ENCODE measurements around the gene OR10K2. TPM values are rescaled to one million over a fixed set of nuclear protein-coding genes. Genes with fewer than 3 reads are reported as not detected.
"Not testable (repeated sequence)": the region's sequence is repeated elsewhere in the genome, so short reads cannot be mapped to it uniquely, and the experiment has no call there.

Gene OR10K2
- total RNA-seq, 3 donors from 2014 or later: not detected

- Histone ChIP-seq H3K9me3 (no peaks in the 10 kb centered on the region), H3K4me1 (ENCODE audit: low read depth) (no peaks in the 10 kb centered on the region), H3K36me3 (ENCODE audit: low read depth) (no peaks in the 10 kb centered on the region), H3K4me3 (no peak overlapping the region)
- intact Hi-C loops (cut with DNase I, micrococcal nuclease): no loop called here
- no peak for ATAC-seq
- no peak for DNase-seq
- TF ChIP-seq CTCF (IDR thresholded peaks at IDR 0.05): no peak
Observed at GRCh38 chr1:158393476-158393875, 32.6 kb downstream of the OR10K2 start.

- Histone ChIP-seq H3K4me1 (ENCODE audit: low read depth) (no peaks in the 10 kb centered on the region), H3K4me3 (no peak overlapping the region), H3K36me3 (ENCODE audit: low read depth) (no peaks in the 10 kb centered on the region), H3K9me3 (no peaks in the 10 kb centered on the region)
- intact Hi-C loops (cut with DNase I, micrococcal nuclease): no loop called here
- DNase-seq (no peak), ATAC-seq (no peak)
- no peak for TF ChIP-seq CTCF (IDR thresholded peaks at IDR 0.05)
Observed at GRCh38 chr1:158391099-158391498, 34.9 kb downstream of the OR10K2 start.

- no peak for DNase-seq
- intact Hi-C loops (cut with DNase I, micrococcal nuclease): no loop called here
- ATAC-seq: no peak
Observed at GRCh38 chr1:158390331-158390730, 35.7 kb downstream of the OR10K2 start.

GRCh38 chr1:158374860-158375259 lies 51.2 kb downstream of the OR10K2 start:
- ATAC-seq: no peak
- H3K36me3 ChIP-seq (ENCODE audit: low read depth): no peaks in the 10 kb centered on the region
- intact Hi-C loops (cut with DNase I, micrococcal nuclease): no loop called here
- H3K4me1 ChIP-seq (ENCODE audit: low read depth): no peaks in the 10 kb centered on the region
- H3K4me3 ChIP-seq: no peak overlapping the region
- no peak for DNase-seq
- no peak for TF ChIP-seq CTCF (IDR thresholded peaks at IDR 0.05)
- H3K9me3 ChIP-seq: peaks cover 16% of the 10 kb centered on the region

More at GRCh38 chr1:158390331-158390730, 35.7 kb downstream of the OR10K2 start:
- no peaks in the 10 kb centered on the region for H3K4me1 ChIP-seq (ENCODE audit: low read depth)
- no peaks in the 10 kb centered on the region for H3K9me3 ChIP-seq
- H3K36me3 ChIP-seq (ENCODE audit: low read depth): no peaks in the 10 kb centered on the region
- no peak for TF ChIP-seq CTCF (IDR thresholded peaks at IDR 0.05)
- no peak overlapping the region for H3K4me3 ChIP-seq

- DNase-seq: peak in 1 of 3 donors; percentile 37
- intact Hi-C loops (cut with DNase I, micrococcal nuclease); H3K4me1 ChIP-seq (ENCODE audit: low read depth); H3K36me3 ChIP-seq (ENCODE audit: low read depth); H3K4me3 ChIP-seq; ATAC-seq: not testable (repeated sequence)
- H3K9me3 ChIP-seq: peaks cover 16% of the 10 kb centered on the region
Observed at GRCh38 chr1:158374101-158374500, 51.9 kb downstream of the OR10K2 start.

- Histone ChIP-seq H3K36me3 (ENCODE audit: low read depth) (no peaks in the 10 kb centered on the region), H3K4me1 (ENCODE audit: low read depth) (no peaks in the 10 kb centered on the region), H3K4me3 (no peak overlapping the region), H3K9me3 (peaks cover 16% of the 10 kb centered on the region)
- DNase-seq (no peak), ATAC-seq (no peak)
- TF ChIP-seq CTCF (IDR thresholded peaks at IDR 0.05): no peak
- intact Hi-C loops (cut with DNase I, micrococcal nuclease): no loop called here
Observed at GRCh38 chr1:158371188-158371953, 54.7 kb downstream of the OR10K2 start.

Other genes starting within 250 kb of the OR10K2 start
- gene CD1D, start 245.3 kb downstream of the OR10K2 start, total RNA-seq: 1 to 10 TPM; 2.4 to 7.5 (median 5.4) TPM
- not detected for gene CD1A, start 171.8 kb downstream of the OR10K2 start, total RNA-seq
- 1 to 10 TPM in 1 of 3 donors, under 1 TPM in 2; 0.43 to 1.1 (median 0.47) TPM for gene CD1C, start 136.3 kb downstream of the OR10K2 start, total RNA-seq
- gene CD1B, start 94.7 kb downstream of the OR10K2 start, total RNA-seq: not detected
- gene CD1E, start 72.3 kb downstream of the OR10K2 start, total RNA-seq: not detected
- gene OR10T2, start 26.8 kb downstream of the OR10K2 start, total RNA-seq: not detected
- gene OR10K1, start 35.6 kb upstream of the OR10K2 start, total RNA-seq: not detected
- not detected for gene OR10R2, start 46.0 kb upstream of the OR10K2 start, total RNA-seq
- gene OR6Y1, start 128.2 kb upstream of the OR10K2 start, total RNA-seq: not detected
- gene OR6P1, start 144.3 kb upstream of the OR10K2 start, total RNA-seq: not detected
- gene OR10X1, start 153.7 kb upstream of the OR10K2 start, total RNA-seq: not detected
- gene OR10Z1, start 179.0 kb upstream of the OR10K2 start, total RNA-seq: not detected

Data from mucosa of descending colon (tissue), 3 donors.